ENCODE results near the gene SLC16A2.

Gene SLC16A2

DNA sequence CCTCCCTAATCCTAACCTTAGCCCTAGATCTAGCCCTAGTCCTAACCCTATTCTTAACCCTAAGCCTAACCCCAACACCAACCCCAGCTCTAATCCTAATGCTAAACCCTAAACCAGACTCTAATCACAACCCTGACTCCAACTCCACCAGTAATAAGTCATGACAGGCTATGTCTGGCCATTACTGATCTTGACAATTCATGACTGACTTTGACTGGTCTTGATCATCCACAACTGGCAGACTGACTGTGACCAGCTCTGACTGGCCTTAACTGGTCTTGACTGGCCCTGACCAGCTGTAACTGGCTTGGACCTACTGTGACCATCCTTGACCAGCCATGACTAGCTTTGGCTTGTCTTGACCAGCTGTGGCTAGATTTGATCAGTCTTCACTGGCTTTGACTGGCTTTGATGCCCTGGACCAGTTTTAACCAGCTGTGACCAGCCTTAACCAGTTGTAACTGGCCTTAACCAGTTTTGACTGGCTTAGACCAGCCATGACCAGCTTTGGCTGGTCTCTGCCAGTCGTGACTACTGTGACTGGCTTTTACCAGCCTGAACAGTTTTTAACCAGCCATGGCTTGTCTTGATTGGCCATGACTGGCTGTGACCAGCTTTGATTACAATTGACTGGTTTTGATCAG lies 124.7 kb downstream of the SLC16A2 start:
- no peak for FAIRE-seq

GRCh38 chrX:74546984-74547383 lies 125.7 kb downstream of the SLC16A2 start:
- FAIRE-seq: no peak

GRCh38 chrX:74550295-74550802 lies 129.1 kb downstream of the SLC16A2 start:
- FAIRE-seq: no peak

GRCh38 chrX:74551934-74552333 lies 130.6 kb downstream of the SLC16A2 start:
- FAIRE-seq: no peak

- no peak for FAIRE-seq
Measured at GRCh38 chrX:74557378-74557777, 136.1 kb downstream of the SLC16A2 start.

GRCh38 chrX:74578137-74578536 lies 156.8 kb downstream of the SLC16A2 start:
- FAIRE-seq: no peak

- FAIRE-seq: no peak
Measured at GRCh38 chrX:74579597-74580198, 158.4 kb downstream of the SLC16A2 start.

All from colon (tissue), 2 donors.